MM.1S (cell line): ENCODE measurements around the gene KLHDC8A.

Experiments used
- EZH2 ChIP-seq: fragments of 300-600 bp; sonication (generic); optimal IDR thresholded peaks from 2 replicates; pipeline ENCODE3; 2017; ENCODE audit warnings: low read depth, mild to moderate bottlenecking, antibody characterized with exemption, low read length, mixed read lengths
- TF ChIP-seq, protein P1 (sequence below): fragments of 300-600 bp; sonication (generic); IDR thresholded peaks from 2 replicates; pipeline ENCODE4 v1.5.1; 2016; ENCODE audit warnings: antibody characterized with exemption, low read length, mixed read lengths

DNA sequence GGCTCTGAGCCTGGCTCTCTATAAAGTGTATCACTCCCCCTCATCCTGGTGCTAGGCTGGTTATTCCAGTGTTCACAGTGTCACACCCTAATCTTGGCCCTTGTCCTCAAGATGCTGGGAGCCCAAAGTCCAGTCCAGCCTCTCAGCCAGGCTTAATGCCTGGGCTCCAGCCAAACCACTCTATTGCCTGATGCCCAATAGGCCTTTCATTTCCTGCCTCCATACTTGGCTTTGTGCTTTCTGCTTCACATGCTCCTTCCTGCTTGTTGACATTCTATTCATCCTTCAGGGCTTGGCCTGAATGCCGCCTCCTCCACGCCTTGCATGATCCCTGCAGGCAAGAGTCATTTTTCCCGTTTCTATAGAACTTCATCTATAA is 1.7 kb downstream of the KLHDC8A start:
- TF ChIP-seq, protein P1, sequence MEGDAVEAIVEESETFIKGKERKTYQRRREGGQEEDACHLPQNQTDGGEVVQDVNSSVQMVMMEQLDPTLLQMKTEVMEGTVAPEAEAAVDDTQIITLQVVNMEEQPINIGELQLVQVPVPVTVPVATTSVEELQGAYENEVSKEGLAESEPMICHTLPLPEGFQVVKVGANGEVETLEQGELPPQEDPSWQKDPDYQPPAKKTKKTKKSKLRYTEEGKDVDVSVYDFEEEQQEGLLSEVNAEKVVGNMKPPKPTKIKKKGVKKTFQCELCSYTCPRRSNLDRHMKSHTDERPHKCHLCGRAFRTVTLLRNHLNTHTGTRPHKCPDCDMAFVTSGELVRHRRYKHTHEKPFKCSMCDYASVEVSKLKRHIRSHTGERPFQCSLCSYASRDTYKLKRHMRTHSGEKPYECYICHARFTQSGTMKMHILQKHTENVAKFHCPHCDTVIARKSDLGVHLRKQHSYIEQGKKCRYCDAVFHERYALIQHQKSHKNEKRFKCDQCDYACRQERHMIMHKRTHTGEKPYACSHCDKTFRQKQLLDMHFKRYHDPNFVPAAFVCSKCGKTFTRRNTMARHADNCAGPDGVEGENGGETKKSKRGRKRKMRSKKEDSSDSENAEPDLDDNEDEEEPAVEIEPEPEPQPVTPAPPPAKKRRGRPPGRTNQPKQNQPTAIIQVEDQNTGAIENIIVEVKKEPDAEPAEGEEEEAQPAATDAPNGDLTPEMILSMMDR: no peak
- TF ChIP-seq EZH2: no peak
